ENCODE data around the gene HOXD9. TPM values are rescaled to one million over a fixed set of nuclear protein-coding genes. Genes with fewer than 3 reads are reported as not detected.

HOXD9 gene
- total RNA-seq, 4 donors from 2014 or later, result 0.47 to 2.9 (median 1.2) TPM

- 5% methylated on average over 25 of the region's 66 CpGs; no CpG with 5 or more reads in 1 of the 2 donors for whole genome bisulfite sequencing, 2 donors (ENCODE audit: low coverage in 1 of 2)
- peak; percentile 48 for ATAC-seq
- Histone ChIP-seq H3K36me3 (no peaks in the 10 kb centered on the region), H3K27ac (no peak within 1 kb of the TSS), H3K9me3 (no peaks in the 10 kb centered on the region), H3K27me3 (peaks cover 100% of the 10 kb centered on the region), H3K4me1 (peaks cover 0 to 9% (median 0%) of the 10 kb centered on the region in 3 donors), H3K4me3 (peak within 1 kb of the TSS in 1 of 2 donors; percentile 10)
- peak in 1 of 4 experiments; percentile 19 for TF ChIP-seq CTCF (IDR thresholded peaks at IDR 0.05)
- no peak for TF ChIP-seq EP300 (IDR thresholded peaks at IDR 0.05)
Measured at GRCh38 chr2:176115883-176116813, 6.4 kb upstream of the HOXD9 start, which contains the start of gene HOXD10. Gene HOXD10, plus strand, starts transcription at chr2:176116778. Its CDS starts 56 bp downstream, at chr2:176116834.

- Histone ChIP-seq H3K4me3 (no peak overlapping the region), H3K4me1 (peaks cover 0 to 18% (median 3%) of the 10 kb centered on the region in 3 donors), H3K27ac (no peak overlapping the region), H3K36me3 (no peaks in the 10 kb centered on the region), H3K9me3 (no peaks in the 10 kb centered on the region), H3K27me3 (peaks cover 100% of the 10 kb centered on the region)
- no peak for TF ChIP-seq POLR2A (IDR thresholded peaks at IDR 0.05)
- TF ChIP-seq EP300 (IDR thresholded peaks at IDR 0.05), result no peak
- TF ChIP-seq CTCF (IDR thresholded peaks at IDR 0.05), result no peak
- no peak for TF ChIP-seq POLR2AphosphoS5 (IDR thresholded peaks at IDR 0.05)
- WGBS, 2 donors (ENCODE audit: low coverage in 1 of 2), result 25 to 61% methylated on average over 5 to 13 of the region's 40 CpGs
- no peak for ATAC-seq
Measured at GRCh38 chr2:176117162-176117822, 5.2 kb upstream of the HOXD9 start.

- TF ChIP-seq CTCF (IDR thresholded peaks at IDR 0.05) (no peak), POLR2A (IDR thresholded peaks at IDR 0.05) (no peak), POLR2AphosphoS5 (IDR thresholded peaks at IDR 0.05) (no peak), EP300 (IDR thresholded peaks at IDR 0.05) (no peak)
- Histone ChIP-seq H3K27ac (no peak overlapping the region), H3K27me3 (peaks cover 100% of the 10 kb centered on the region), H3K4me1 (peaks cover 0 to 24% (median 9%) of the 10 kb centered on the region in 3 donors), H3K36me3 (no peaks in the 10 kb centered on the region), H3K9me3 (no peaks in the 10 kb centered on the region), H3K4me3 (no peak overlapping the region)
- WGBS, 2 donors (ENCODE audit: low coverage in 1 of 2), result 0% methylated on average over 1 of the region's 11 CpGs; no CpG with 5 or more reads in 1 of the 2 donors
- ATAC-seq, result no peak
Measured at GRCh38 chr2:176117823-176118371, 4.6 kb upstream of the HOXD9 start.

- 9 to 10% methylated on average over 14 to 24 of the region's 24 CpGs for WGBS, 2 donors (ENCODE audit: low coverage in 1 of 2)
- Histone ChIP-seq H3K9me3 (no peaks in the 10 kb centered on the region), H3K27me3 (peaks cover 100% of the 10 kb centered on the region), H3K4me3 (no peak overlapping the region), H3K4me1 (peaks cover 0 to 33% (median 14%) of the 10 kb centered on the region in 3 donors), H3K36me3 (no peaks in the 10 kb centered on the region), H3K27ac (no peak overlapping the region)
- no peak for ATAC-seq
- no peak for TF ChIP-seq EP300 (IDR thresholded peaks at IDR 0.05)
- no peak for TF ChIP-seq CTCF (IDR thresholded peaks at IDR 0.05)
- no peak for TF ChIP-seq POLR2AphosphoS5 (IDR thresholded peaks at IDR 0.05)
- TF ChIP-seq POLR2A (IDR thresholded peaks at IDR 0.05), result no peak
Measured at GRCh38 chr2:176118601-176119339, 3.7 kb upstream of the HOXD9 start.
